Kidney epithelial cell (primary cell): ENCODE results near the gene CDKL5. TPM values are rescaled to one million over a fixed set of nuclear protein-coding genes. Genes with fewer than 3 reads are reported as not detected.
A peak's percentile ranks its signal among the peaks of the same experiment; 100 is the strongest.

ENCODE experiments used
- DNase-seq: peaks from one replicate; pipeline ENCODE4 v3.0.0-alpha.2; 2010; ENCODE audit warnings: low read depth
- H3K27me3 ChIP-seq: 2 replicates; pipeline ENCODE4 v1.6.0; 2011; ENCODE audit warnings: low read length; ENCODE audit not compliant: control insufficient read depth, insufficient read depth
- H3K36me3 ChIP-seq: 2 replicates; pipeline ENCODE4 v1.5.1; 2011; ENCODE audit warnings: low read length; ENCODE audit not compliant: control insufficient read depth, insufficient read depth
- H3K4me3 ChIP-seq: 2 replicates; pipeline ENCODE4 v1.5.1; 2011; ENCODE audit warnings: low read depth, mild to moderate bottlenecking, control low read depth, low read length
- total RNA-seq: library from RNA; depleted of rRNA; stranded (reverse); fragments of >200 nt; gene quantifications from 2 replicates; pipeline ENCODE4 v1.2.3, GENCODE V29; 2015
- TF ChIP-seq, protein P1 (sequence below): IDR thresholded peaks from 2 replicates; pipeline ENCODE4 v1.5.1; 2011; ENCODE audit warnings: mild to moderate bottlenecking, moderate library complexity, low read length, control low read depth, inconsistent platforms; ENCODE audit not compliant: insufficient read depth, poor library complexity, severe bottlenecking

The CDKL5 gene
- total RNA-seq, 1 donor from 2014 or later = 6.9 TPM

DNA sequence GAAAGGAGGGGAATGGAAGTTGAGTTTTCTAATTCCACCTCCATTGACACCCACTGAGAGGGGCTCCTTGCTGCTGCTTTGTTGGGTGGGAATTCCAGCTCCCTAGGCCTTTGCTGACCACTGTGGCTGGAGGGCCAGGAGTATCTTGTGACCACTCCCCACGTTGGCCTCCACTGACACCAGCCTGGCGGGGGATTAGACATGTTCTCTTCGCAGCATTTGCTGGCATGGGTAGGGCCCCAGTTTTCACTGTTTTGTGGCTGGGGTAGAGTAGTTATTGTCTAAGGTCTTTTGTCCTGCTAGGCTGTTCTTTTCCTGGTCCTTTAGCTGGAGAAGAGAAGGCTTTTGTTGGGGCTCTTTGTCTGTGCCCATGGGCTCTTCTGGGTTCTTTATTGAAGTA, 116.7 kb downstream of the CDKL5 start:
- TF ChIP-seq, protein P1, sequence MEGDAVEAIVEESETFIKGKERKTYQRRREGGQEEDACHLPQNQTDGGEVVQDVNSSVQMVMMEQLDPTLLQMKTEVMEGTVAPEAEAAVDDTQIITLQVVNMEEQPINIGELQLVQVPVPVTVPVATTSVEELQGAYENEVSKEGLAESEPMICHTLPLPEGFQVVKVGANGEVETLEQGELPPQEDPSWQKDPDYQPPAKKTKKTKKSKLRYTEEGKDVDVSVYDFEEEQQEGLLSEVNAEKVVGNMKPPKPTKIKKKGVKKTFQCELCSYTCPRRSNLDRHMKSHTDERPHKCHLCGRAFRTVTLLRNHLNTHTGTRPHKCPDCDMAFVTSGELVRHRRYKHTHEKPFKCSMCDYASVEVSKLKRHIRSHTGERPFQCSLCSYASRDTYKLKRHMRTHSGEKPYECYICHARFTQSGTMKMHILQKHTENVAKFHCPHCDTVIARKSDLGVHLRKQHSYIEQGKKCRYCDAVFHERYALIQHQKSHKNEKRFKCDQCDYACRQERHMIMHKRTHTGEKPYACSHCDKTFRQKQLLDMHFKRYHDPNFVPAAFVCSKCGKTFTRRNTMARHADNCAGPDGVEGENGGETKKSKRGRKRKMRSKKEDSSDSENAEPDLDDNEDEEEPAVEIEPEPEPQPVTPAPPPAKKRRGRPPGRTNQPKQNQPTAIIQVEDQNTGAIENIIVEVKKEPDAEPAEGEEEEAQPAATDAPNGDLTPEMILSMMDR = no peak
- DNase-seq = no peak
- Histone ChIP-seq H3K4me3 (no peak overlapping the region), H3K27me3 (no peaks in the 10 kb centered on the region), H3K36me3 (no peaks in the 10 kb centered on the region)

DNA sequence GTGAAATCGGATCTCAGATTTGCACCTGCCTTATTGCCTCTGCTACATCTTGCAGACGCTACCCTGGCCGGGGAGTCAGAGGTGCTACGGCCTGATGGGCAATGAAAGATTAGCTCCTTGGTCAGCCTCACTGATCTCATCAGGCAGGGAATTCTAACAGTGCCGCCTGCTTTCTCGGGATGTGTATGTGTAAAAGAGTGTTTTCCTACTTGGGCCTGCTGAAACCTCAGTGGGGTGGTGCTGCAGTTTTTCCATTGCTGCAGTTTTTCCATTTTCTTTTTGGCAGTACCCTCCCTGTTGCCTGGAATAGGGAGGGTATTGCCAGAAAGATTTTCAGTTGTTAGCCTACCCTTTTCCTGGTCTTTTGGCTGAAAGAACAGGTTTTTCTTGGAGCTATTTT, 117.5 kb downstream of the CDKL5 start:
- H3K4me3 ChIP-seq = no peak overlapping the region
- H3K36me3 ChIP-seq = no peaks in the 10 kb centered on the region
- DNase-seq = no peak
- no peaks in the 10 kb centered on the region for H3K27me3 ChIP-seq
- TF ChIP-seq, protein P1 = no peak

DNA sequence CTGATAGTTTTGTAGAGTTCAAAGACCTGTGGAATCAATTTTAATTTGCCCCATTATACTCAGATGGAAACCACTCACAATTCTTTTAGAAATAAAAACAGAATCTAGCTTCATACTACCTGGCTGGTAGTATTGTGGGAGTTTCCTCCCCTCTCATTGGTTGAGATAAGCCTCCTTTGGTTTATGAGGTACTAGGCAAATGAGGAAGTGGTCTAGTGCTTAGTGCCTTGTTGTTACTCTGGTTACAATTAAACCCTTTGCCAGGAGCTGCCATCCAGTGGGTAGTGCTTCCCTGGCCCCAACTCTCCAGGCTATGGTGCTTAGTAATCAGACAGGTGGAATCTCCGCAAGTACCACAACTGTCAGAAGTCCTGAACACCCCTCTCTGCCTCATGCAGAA, 118.3 kb downstream of the CDKL5 start:
- no peaks in the 10 kb centered on the region for H3K36me3 ChIP-seq
- TF ChIP-seq, protein P1 = no peak
- no peak for DNase-seq

DNA sequence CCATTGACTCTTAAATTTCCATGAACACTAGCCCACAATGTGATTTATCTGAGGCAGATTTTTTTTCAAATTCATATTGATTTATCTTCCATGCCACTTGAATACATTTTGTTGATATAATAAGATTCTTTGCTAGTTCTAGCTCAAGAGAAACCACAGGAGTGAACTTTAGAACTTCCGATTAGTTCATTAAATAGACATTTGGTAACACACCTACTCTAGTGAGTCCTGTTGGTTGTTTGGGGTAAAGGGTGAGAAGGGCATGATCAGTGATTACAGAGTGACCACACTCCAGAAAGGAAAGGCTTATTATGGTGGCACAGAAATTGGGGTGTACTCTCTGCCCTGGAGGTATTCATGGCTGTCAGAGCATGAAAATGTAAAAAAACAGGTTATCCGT, 120.4 kb downstream of the CDKL5 start:
- H3K27me3 ChIP-seq = no peaks in the 10 kb centered on the region
- no peak for DNase-seq
- TF ChIP-seq, protein P1 = no peak
- no peak overlapping the region for H3K4me3 ChIP-seq
- H3K36me3 ChIP-seq = no peaks in the 10 kb centered on the region

More for the DNA sequence above, 118.3 kb downstream of the CDKL5 start:
- Histone ChIP-seq H3K4me3 (no peak overlapping the region), H3K27me3 (no peaks in the 10 kb centered on the region)

DNA sequence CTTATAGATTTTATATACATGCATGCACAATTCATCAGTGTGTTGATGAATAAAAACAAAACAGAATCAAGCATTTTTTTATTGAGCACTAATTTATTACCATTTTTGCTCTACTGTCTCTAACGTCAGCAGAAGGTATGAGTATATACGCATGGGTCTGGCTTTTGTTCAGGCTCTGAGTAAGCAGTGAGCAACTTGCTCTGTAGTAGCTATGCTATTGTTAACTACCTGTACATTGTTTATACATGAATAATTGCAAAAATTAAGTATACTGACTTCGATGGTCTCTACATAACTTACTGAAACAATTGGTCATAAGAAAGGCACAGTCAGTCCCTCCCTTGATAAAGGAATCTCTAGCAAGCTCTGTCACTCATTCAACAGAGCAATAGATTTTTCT, 123.6 kb downstream of the CDKL5 start:
- H3K36me3 ChIP-seq = no peaks in the 10 kb centered on the region
- TF ChIP-seq, protein P1 = no peak
- no peaks in the 10 kb centered on the region for H3K27me3 ChIP-seq
- H3K4me3 ChIP-seq = no peak overlapping the region
- no peak for DNase-seq

DNA sequence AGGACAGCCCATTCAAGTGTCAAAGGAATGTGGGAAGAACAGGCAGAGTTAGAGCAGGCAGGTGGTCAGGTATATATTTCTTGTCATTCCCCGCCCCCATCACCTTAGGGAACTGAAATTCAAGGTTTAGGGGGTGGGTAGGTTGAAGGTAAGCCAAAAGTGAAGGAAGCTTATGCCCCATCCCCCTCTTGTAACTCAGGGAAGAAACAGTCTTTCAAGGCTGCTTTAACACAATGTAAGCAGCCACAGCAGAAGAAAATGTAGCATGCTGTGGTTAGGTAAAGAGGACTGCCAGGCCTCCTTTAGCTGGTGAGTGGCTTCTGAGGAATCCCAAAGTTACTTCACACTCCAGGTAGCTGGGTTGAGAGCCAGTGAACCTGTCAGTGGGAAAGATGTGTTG, 124.2 kb downstream of the CDKL5 start:
- H3K36me3 ChIP-seq = no peaks in the 10 kb centered on the region
- DNase-seq = peak; percentile 9
- TF ChIP-seq, protein P1 = no peak

More for the DNA sequence above, 124.2 kb downstream of the CDKL5 start:
- no peak overlapping the region for H3K4me3 ChIP-seq
- H3K27me3 ChIP-seq = no peaks in the 10 kb centered on the region
